HG03442 (cell line): ENCODE results near the gene KANSL3.
"Not testable (repeated sequence)": the region's sequence is repeated elsewhere in the genome, so short reads cannot be mapped to it uniquely, and the experiment has no call there.

Experiments used
- ATAC-seq: cut with Tn5 transposase; IDR thresholded peaks from one replicate; pipeline ENCODE4 v1.9.1; 2021; ENCODE audit warnings: mild to moderate bottlenecking, moderate library complexity; ENCODE audit not compliant: unreplicated experiment

KANSL3 gene

GRCh38 chr2:96638144-96639121, at the start of gene KANSL3:
Gene KANSL3 (minus strand): TSS chr2:96638312. CDS start chr2:96637135, 1,177 bp downstream.
- ATAC-seq = peak; percentile 77

DNA sequence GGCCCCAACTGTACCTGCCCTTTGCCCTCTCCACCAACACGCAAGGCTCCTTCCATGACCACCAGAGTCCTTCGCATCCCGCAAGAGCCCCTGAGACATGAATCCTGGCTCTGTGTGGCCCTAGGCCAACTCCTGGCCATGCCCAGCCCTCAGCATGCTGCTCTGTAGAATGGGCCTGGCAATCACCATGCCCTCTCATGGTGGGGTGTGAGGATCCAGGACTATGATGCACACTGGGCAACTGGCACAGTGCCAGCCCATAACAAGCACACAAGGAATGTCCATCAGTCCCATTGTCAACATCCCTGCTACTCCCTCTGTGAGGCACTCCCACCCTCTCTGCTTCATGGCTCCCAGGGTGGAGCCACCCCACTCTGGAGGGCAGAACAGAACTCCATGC, 49.2 kb upstream of the KANSL3 start:
- ATAC-seq = no peak

- no peak for ATAC-seq
Measured at GRCh38 chr2:96685577-96686459, 47.7 kb upstream of the KANSL3 start.

DNA sequence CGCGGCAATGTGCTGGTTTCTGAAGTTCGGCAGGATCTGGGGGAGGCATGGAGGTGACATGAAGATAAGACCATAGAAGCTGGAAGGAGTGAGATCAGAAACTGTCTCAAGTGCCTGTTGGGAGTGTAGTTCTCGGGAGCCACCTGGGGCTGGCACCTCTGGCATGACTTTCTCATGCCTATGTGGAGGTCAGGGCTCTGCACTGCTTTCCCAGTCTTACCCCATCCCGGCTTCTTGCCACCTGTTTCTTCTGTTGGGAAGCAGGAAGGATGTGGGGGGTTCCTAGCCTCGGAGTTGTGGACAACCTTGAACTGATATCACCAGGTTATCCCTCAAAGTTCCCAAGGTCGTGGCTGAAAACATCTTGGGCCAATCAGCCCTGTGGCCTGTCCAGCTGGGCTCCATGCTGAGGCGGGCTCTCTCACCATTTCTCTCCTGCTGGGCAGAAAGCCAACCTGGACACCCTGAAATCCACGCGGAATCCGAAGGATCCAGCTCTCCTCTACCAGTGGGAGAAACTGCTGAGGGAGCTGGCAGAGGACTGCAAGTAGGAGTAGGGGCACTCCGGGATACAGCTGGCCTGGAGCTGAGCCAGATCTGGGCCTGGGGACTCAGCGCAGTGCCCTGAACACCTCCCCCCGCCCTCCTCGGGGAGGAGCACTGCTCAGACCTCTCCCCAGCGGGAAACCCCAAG, 46.9 kb upstream of the KANSL3 start:
- no peak for ATAC-seq

DNA sequence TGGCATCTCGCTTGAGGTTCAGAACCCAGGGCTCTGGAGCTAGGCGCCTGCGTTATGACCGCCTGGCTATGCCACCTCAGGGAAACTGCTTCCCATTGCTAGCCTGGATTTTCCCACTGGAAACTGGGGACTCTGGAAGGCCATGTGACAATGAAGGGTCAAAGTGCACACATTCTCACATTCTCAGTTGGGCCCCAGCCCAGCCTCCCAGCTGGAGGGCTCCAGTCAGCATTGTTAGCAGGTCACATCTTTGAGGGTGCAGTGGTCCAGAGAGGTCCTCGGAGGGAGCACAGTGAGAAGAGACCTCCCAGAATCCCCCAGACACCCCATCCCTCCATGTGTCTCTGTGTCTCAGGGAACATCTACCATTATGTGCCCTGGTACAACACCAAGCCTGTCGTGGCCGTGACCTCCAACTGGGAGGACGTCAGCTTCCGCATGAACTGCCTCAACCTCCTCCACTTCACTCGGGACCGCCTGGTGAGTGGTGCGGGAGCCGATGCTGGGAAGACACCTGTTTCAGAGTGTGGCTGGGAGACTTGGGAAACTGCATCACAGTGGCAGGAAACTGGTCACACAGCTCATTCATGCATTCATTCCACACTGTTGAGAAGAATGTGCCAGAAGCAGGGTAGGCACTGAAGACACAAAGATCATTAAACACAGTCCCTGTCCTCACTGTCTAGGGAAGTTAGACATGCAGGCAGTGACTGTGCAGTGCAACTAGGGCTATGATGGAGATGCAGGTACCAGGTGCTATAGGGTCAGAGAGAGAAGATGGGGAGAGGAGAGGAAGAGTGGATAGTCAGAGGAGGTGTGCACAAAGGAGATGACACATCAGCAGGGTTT, 46.1 kb upstream of the KANSL3 start:
- ATAC-seq = no peak

GRCh38 chr2:96683307-96683706, 45.2 kb upstream of the KANSL3 start:
- no peak for ATAC-seq

GRCh38 chr2:96681540-96681939, 43.4 kb upstream of the KANSL3 start:
- ATAC-seq = no peak

DNA sequence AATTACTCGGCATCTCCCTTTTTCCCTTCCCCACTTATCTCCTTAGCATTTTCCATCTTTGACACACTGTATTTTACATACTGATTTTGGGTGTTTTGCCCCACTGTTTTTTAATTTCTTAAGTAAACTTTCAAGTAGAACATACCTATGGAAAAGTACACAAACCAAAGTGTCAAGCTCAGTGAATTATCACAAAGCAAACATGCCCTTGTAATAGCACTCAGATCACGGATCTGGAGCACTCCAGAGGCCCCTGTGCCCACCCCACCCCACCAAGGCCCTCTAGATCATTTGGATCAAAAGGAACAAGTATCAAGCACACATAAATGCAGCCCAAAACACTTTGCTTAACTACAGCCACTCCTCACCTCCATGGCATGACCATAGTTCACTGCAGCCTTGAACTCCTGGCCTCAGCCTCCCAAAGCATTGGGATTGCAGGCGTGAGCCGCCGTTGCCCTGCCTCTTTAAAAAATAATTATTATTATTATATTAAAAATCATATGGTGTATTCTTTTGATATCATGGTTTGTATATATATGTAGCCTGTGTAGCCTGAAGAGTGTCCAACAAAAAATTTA, 42.5 kb upstream of the KANSL3 start:
- no peak for ATAC-seq

DNA sequence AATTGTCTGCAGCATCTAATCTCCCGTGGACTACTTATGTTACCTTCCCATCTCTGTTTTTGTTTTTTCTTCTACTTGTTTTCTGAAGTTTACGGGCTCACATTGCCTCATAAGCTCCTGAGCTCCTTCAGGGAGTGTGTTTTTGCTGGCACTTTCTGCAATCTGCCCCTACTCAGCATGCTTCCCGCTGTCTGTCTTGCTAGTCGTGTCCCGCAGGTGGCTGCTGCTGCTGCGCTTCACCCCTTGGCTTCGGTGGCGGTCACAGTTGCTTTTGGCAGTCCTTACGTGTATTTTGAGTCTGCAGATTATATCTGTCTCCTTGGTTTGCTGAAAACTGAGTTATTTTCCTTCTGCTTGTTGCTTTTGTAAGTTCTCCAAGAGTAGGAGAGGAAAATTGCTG, 41.7 kb upstream of the KANSL3 start:
- no peak for ATAC-seq

- no peak for ATAC-seq
Measured at GRCh38 chr2:96669539-96670215, 31.6 kb upstream of the KANSL3 start.

- ATAC-seq = no peak
Measured at GRCh38 chr2:96668771-96669170, 30.7 kb upstream of the KANSL3 start.

GRCh38 chr2:96665717-96666116, 27.6 kb upstream of the KANSL3 start:
- ATAC-seq = not testable (repeated sequence)

GRCh38 chr2:96665083-96665569, 27.0 kb upstream of the KANSL3 start:
- ATAC-seq = no peak

GRCh38 chr2:96664366-96664925, 26.3 kb upstream of the KANSL3 start:
- ATAC-seq = no peak

DNA sequence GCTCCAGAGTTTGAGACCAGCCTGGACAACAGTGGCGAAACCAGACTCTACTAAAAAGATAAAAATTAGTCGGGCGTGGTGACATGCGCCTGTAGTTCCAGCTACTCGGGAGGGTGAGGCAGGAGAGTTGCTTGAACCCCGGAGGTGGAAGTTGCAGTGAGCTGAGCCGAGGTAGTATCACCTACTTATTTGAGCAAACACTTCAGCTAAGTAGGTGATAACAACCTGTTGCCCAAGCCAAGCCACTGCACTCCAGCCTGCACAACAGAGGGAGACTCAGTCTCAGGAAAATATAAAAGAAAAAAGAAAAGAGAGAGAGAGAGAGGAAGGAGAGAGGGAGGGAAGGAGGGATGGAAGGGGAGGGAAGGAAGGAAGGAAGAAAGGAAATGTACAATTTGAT, 25.7 kb upstream of the KANSL3 start:
- ATAC-seq = no peak

DNA sequence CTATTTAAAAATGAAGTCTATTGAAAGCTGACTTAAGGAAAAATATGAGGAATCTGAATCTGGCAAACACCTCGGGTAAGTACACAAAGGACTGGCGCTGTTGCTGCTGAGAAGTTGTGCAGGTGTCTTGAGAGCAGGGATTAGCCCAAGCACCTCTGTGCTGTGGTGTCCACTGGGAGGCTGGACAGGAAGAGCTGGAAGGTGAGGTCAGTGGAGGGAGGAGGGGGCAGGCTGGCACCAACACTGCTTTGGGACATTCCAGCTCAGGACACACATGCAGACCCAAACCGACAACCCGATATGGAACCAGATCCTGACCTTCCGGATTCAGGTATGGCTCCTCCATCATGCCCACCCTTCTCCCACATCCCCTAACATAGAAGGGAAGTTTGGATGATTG, 25.1 kb upstream of the KANSL3 start:
- ATAC-seq = no peak

DNA sequence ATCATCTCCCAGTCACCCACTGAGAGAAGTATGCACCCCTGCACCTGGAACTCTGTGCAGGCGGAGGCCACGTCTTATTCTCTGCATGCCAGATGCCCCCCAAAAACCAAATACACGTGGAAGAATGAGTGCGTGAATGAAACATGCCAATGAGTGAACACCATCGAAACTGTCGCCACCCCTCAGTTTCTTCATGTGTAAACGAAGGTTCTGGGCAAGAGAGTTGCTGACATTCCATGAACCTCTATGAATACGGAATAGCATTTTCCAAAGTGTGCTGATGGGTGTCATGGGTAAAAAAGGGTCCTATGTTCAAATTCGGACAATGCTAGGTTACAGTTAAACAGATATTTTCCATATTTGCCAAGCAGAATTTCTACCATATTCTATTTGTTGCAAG, 24.2 kb upstream of the KANSL3 start:
- ATAC-seq = no peak

DNA sequence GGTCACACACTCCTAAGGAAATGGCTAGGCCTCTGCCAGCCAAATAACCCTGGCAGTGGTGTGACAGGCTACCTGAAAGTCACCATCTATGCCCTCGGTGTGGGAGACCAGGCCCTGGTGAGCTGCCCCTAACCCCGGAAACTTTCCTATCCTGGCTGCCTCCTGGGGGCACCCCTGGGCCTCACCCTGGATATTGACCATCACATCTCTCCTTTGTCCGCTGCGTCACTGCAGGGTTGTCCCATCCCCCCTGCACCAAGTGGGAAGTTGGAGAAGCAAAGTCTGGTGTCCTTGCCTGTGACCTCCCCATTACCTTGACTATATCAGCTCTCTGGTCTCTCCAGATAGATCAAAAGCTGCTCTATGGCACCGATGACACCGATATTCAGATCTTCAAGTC, 23.2 kb upstream of the KANSL3 start:
- no peak for ATAC-seq

DNA sequence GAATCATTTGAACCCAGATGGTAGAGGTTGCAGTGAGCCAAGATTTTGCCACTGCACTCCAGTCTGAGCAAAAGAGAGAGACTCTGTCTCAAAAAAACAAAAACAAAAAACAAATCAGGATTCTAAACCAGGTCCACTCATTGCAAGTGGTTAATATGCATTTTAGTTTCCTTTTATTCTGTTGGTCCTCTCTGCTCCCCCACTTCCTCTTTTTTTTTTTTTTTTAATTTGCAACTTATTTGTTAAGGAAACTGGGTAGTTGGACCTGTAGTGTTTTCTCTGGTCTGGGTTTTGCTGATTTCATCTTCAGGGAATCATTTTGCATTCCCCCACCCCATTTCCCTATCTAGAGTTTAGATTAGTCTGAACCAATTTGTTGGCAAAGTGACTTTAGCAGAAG, 18.4 kb upstream of the KANSL3 start:
- no peak for ATAC-seq
